Effector memory CD4-positive, alpha-beta T cell (primary cell): ENCODE data around the gene ZNF100.

Source experiments
- DNase-seq, 3 donors: peaks; one replicate each; pipeline ENCODE4 v3.0.0-alpha.2; 2020
- H3K27ac ChIP-seq: 2 replicates; pipeline ENCODE4 v1.7.0; 2013; ENCODE audit warnings: mild to moderate bottlenecking, low read length, moderate library complexity; ENCODE audit not compliant: insufficient read depth, poor library complexity, severe bottlenecking
- H3K27me3 ChIP-seq: replicated peaks from 2 replicates; pipeline ENCODE4 v1.7.0; 2013; ENCODE audit warnings: mild to moderate bottlenecking, low read length; ENCODE audit not compliant: insufficient read depth, control insufficient read depth, poor library complexity, severe bottlenecking
- H3K36me3 ChIP-seq: 2 replicates; pipeline ENCODE4 v1.7.0; 2013; ENCODE audit warnings: mild to moderate bottlenecking, low read length, moderate library complexity; ENCODE audit not compliant: control insufficient read depth, insufficient read depth
- H3K4me1 ChIP-seq: 2 replicates; pipeline ENCODE4 v1.7.0; 2013; ENCODE audit warnings: low read length, mild to moderate bottlenecking; ENCODE audit not compliant: control insufficient read depth, insufficient read depth, poor library complexity, severe bottlenecking
- H3K4me3 ChIP-seq: 2 replicates; pipeline ENCODE4 v1.7.0; 2013; ENCODE audit warnings: low read length, low read depth, mild to moderate bottlenecking; ENCODE audit not compliant: insufficient read depth, poor library complexity, severe bottlenecking
- H3K9me3 ChIP-seq: 2 replicates; pipeline ENCODE4 v1.7.0; 2013; ENCODE audit warnings: mild to moderate bottlenecking, low read length, moderate library complexity; ENCODE audit not compliant: control insufficient read depth

ZNF100 gene

DNA sequence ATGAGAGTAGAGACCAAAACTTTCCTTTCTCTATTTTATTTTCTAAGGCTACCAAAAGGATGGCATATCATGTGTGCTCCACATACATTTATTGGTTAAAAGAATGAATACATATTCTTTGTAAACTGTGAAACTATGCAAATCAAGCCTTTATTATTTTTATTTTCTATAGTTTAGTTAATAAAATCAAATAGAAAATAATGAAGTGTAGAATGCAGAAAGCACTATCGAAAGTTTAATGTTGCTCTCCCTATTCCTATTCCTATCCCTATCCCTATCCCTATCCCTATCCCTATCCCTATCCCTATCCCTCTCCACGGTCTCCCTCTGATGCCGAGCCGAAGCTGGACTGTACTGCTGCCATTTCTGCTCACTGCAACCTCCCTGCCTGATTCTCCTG is 60.3 kb downstream of the ZNF100 start:
- H3K27ac ChIP-seq = no peak overlapping the region
- no peak for DNase-seq
- H3K4me1 ChIP-seq = no peaks in the 10 kb centered on the region
- H3K27me3 ChIP-seq = no peaks in the 10 kb centered on the region
- H3K36me3 ChIP-seq = no peaks in the 10 kb centered on the region
- no peaks in the 10 kb centered on the region for H3K9me3 ChIP-seq
- H3K4me3 ChIP-seq = no peak overlapping the region

DNA sequence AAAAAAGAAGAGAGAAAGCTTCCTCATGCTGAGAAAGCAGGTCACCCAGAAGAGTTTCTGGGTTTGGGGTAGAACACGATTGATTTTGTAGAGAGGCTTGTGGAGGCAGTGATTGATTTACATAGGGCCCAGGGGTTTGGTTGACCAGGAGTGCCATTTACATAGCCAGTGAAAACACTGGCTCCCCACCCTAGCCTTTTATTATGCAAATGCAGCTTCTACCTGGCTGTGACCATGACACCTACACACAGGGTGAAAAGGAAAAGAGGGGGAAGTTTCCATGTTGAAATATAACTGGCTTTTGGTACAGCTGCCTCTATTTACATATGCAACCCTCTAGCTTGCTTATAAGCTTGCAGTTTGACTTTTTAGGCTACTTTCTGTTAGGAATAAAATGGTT is 62.0 kb downstream of the ZNF100 start:
- no peak overlapping the region for H3K4me3 ChIP-seq
- H3K27ac ChIP-seq = no peak overlapping the region
- no peak for DNase-seq
- H3K36me3 ChIP-seq = no peaks in the 10 kb centered on the region
- no peaks in the 10 kb centered on the region for H3K27me3 ChIP-seq
- no peaks in the 10 kb centered on the region for H3K9me3 ChIP-seq
- no peaks in the 10 kb centered on the region for H3K4me1 ChIP-seq

DNA sequence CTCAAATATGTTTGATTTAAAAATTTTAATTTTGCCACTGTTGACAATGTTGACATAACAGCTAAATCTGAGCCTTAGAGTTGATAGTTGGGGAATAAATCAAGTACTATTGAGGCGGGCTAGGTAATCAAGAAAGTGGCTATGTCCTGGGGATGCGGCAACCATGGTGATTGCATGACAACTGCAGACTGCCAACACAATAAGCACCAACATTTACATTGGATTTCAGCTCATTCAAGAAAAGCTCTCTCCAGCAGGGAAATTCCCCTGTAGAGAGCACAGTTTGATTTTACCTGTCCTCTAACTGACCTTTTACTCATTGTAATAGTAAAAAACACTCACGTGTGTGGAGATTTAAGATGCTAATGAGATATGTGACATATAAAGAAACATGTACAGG is 63.1 kb downstream of the ZNF100 start:
- no peak overlapping the region for H3K4me3 ChIP-seq
- H3K9me3 ChIP-seq = no peaks in the 10 kb centered on the region
- H3K27ac ChIP-seq = no peak overlapping the region
- H3K4me1 ChIP-seq = no peaks in the 10 kb centered on the region
- no peaks in the 10 kb centered on the region for H3K36me3 ChIP-seq
- DNase-seq = no peak
- H3K27me3 ChIP-seq = no peaks in the 10 kb centered on the region

DNA sequence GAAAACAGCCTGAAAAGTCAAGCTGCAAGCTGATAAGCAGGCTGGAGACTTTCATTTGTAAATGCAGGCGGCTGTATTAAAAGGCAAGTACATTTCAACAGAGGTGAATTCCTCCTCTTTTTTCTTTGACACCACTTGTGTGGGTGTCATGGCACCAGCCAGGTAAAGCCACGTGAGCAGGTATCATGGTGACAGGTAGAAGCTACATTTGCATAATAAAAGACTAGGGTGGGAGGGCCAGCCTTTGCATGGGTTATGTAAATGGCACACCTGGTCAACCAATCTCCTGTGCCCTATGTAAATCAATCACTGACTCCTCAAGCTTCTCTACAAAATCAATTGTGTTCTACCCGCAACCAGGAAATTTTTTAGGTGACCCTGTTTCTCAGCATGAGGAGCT is 68.2 kb downstream of the ZNF100 start:
- no peaks in the 10 kb centered on the region for H3K9me3 ChIP-seq
- no peak overlapping the region for H3K4me3 ChIP-seq
- no peaks in the 10 kb centered on the region for H3K36me3 ChIP-seq
- no peak overlapping the region for H3K27ac ChIP-seq
- no peak for DNase-seq
- no peaks in the 10 kb centered on the region for H3K4me1 ChIP-seq
- H3K27me3 ChIP-seq = no peaks in the 10 kb centered on the region

DNA sequence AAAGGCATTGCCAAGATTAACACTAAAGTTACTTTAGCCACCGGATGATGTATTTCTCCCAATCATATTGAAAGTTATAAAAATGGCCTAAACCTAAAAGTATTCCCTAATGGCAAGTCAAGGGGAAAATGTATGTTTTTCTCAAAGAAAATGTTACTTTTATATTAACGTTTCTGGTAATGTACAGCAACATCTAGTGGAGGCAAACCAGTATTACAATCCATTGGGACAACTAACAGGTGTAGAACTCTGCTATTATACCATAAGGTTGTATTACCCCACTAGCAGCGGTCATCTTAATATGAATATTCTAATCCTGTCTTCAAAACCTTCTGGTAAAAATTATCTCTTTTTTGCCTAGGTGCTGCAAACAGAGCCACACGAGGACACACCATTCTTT is 69.2 kb downstream of the ZNF100 start:
- Histone ChIP-seq H3K9me3 (no peaks in the 10 kb centered on the region), H3K27me3 (no peaks in the 10 kb centered on the region), H3K27ac (no peak overlapping the region), H3K4me1 (no peaks in the 10 kb centered on the region), H3K36me3 (no peaks in the 10 kb centered on the region), H3K4me3 (no peak overlapping the region)
- no peak for DNase-seq

DNA sequence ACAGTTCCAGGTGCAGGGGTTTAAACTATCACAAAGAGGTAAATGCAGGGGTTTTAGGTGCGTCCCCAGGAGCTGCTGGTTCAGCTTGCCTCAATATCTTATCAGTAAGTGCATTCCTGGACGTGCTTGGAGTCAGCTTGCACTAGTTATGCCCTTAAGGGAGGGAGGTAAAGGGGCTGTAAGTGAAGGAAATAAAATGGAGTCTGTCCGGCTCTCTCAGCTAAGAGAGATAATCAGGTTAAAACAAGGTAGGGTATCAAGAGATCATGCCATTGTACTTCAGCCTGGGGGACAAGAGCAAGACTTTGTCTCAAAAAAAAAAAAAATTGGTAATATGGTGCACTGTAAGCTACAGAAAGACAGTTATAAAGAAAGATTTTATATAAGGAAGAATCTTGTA is 69.7 kb downstream of the ZNF100 start:
- Histone ChIP-seq H3K9me3 (no peaks in the 10 kb centered on the region), H3K36me3 (no peaks in the 10 kb centered on the region), H3K4me3 (no peak overlapping the region), H3K27ac (no peak overlapping the region), H3K27me3 (no peaks in the 10 kb centered on the region), H3K4me1 (no peaks in the 10 kb centered on the region)
- no peak for DNase-seq

DNA sequence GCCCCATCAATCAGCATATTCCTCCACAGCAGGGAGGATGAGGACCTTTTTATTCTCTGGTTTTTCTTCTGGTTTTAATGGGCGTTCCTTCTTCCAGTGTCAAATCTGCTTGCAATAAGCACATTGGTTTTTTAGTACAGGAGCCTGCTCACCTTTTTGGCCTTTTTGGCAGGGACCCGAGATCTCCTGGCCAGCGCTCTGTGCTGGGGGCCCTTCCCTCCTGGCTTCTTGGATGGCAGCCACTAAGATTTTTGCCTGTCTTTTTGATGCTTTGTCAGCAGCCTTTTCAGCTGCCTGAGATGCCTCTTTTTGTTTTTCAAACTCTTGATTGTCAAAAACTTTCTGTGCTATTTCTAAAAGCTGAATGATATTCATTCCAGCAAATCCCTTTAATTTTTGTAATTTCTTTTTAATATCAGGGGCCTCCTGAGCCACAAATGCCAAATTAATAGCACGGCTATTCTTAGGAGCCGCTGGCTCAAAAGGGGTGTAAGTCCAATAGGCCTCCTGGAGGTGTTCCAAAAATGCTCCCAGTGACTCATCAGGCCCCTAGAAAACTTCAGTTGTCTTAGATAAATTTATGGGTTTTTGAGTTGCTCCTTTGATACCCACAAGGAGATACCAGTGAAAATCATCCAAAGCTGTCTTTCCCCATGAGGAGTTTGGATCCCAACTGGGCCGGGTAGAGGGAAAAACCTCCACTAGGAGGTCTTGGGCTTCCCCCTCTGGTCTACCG is 73.0 kb downstream of the ZNF100 start:
- no peak for DNase-seq
- Histone ChIP-seq H3K4me1 (no peaks in the 10 kb centered on the region), H3K27me3 (no peaks in the 10 kb centered on the region), H3K9me3 (no peaks in the 10 kb centered on the region), H3K36me3 (no peaks in the 10 kb centered on the region), H3K27ac (no peak overlapping the region), H3K4me3 (no peak overlapping the region)

DNA sequence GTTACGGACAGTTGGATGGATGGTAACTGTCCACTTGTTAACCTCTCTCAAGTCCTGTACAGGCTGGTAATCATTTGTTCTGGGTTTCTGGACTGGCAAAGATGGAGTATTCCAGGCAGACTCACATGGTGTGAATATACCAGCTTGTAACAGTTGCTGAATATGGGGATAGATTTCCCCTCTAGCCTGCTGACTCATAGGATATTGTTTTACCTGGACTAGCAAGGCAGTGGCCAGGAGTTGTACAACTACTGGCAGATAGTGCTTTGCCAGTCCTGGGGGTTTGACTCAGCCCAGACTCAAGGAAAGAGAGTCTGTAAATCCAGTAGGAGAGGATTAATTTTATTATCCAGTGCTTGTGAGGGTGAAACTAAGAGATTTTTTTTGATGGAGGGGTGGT is 74.0 kb downstream of the ZNF100 start:
- no peaks in the 10 kb centered on the region for H3K9me3 ChIP-seq
- no peaks in the 10 kb centered on the region for H3K27me3 ChIP-seq
- no peak overlapping the region for H3K27ac ChIP-seq
- H3K4me1 ChIP-seq = no peaks in the 10 kb centered on the region
- no peak for DNase-seq
- H3K36me3 ChIP-seq = no peaks in the 10 kb centered on the region
- no peak overlapping the region for H3K4me3 ChIP-seq

DNA sequence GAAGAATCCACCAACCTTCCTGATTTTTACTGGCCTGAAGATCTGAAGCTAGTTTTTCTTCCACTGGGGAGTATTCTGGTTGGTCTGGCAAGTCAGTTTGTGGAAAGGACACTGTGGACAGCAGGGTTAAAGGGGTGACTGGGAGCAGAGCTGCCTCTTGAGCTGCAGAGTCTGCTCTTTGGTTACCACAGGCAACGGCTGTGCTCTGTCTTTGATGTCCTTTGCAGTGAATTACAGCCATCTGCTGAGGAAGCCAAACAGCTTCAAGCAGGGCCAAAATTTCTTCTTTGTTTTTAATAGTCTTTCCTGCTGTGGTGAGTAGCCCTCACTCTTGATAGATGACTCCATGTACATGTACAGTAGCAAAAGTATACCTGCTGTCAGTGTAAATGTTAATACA is 75.7 kb downstream of the ZNF100 start:
- H3K9me3 ChIP-seq = no peaks in the 10 kb centered on the region
- no peaks in the 10 kb centered on the region for H3K36me3 ChIP-seq
- no peaks in the 10 kb centered on the region for H3K4me1 ChIP-seq
- DNase-seq = no peak
- no peak overlapping the region for H3K27ac ChIP-seq
- H3K27me3 ChIP-seq = no peaks in the 10 kb centered on the region
- H3K4me3 ChIP-seq = no peak overlapping the region

DNA sequence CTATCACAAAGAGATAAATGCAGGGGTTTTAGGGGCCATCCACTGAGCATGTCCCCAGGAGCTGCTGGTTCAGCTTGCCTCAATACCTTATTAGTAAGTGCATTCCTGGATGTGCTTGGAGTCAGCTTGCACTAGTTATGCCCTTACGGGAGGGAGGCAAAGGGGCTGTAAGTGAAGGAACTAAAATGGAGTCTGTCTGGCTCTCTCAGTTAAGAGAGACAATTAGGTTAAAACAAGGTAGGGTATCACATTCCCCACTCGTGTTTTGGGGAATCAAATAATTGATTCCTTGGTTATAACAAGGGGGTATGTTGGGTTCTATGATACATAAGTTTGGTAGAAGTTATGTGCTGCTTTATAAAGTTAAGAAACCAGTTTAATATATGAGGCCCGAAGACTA is 78.9 kb downstream of the ZNF100 start:
- H3K4me1 ChIP-seq = no peaks in the 10 kb centered on the region
- no peak overlapping the region for H3K27ac ChIP-seq
- no peaks in the 10 kb centered on the region for H3K9me3 ChIP-seq
- no peak overlapping the region for H3K4me3 ChIP-seq
- DNase-seq = no peak
- H3K27me3 ChIP-seq = no peaks in the 10 kb centered on the region
- no peaks in the 10 kb centered on the region for H3K36me3 ChIP-seq
